ENCODE measurements around the gene MYH10.

DNA sequence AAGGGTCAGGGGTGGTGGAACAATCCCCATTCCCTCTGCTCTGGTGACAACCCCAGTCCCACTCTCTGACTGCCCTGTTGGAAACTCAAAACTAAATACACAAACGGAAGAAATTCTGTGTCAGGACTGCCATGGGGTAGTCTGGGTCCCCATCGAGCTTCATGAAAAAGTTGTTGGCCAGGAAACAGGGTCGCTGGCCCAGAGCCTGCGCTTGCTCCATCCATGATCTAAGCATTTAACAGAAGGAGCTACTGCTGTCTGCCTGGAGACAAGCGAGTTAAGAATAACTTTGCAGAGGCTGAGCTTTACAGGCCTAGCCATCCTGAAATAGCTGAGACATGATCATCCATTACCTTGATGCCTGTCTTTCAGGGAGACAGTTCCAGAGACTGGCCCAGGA lies 32.4 kb upstream of the MYH10 start:
- no peak for TF ChIP-seq POLR2A (IDR thresholded peaks at IDR 0.05)
- TF ChIP-seq, protein P1, sequence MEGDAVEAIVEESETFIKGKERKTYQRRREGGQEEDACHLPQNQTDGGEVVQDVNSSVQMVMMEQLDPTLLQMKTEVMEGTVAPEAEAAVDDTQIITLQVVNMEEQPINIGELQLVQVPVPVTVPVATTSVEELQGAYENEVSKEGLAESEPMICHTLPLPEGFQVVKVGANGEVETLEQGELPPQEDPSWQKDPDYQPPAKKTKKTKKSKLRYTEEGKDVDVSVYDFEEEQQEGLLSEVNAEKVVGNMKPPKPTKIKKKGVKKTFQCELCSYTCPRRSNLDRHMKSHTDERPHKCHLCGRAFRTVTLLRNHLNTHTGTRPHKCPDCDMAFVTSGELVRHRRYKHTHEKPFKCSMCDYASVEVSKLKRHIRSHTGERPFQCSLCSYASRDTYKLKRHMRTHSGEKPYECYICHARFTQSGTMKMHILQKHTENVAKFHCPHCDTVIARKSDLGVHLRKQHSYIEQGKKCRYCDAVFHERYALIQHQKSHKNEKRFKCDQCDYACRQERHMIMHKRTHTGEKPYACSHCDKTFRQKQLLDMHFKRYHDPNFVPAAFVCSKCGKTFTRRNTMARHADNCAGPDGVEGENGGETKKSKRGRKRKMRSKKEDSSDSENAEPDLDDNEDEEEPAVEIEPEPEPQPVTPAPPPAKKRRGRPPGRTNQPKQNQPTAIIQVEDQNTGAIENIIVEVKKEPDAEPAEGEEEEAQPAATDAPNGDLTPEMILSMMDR (IDR thresholded peaks at IDR 0.05): no peak

Data from stomach (tissue), 4 donors.